NCI-H1092 treated with DMSO at 0.1 percent for 48 hours (cell line): ENCODE results near the gene GALNT18.
A peak's percentile ranks its signal among the peaks of the same experiment; 100 is the strongest.

Experiments used
- DNase-seq: peaks from one replicate; lab custom pipeline; 2025; lab: John Stamatoyannopoulos, UW

GALNT18 gene

GRCh38 chr11:11408436-11409221 is 213.2 kb downstream of the GALNT18 start:
- no peak for DNase-seq

DNA sequence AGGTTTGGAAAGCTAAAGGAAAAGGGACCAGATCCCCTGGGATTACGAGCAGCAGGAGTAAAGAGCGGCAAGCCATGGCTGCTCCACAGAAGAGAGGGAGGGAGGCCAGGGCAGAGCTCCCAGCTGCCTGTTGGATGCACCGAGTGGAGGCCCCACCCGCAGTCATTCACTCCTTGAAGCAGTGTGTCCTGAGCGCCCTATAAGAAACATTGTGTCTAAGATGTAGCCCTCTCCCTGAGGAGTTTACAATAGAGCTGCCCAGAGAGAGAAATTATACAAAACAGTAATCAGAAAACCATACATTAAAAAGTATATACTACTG is 214.1 kb downstream of the GALNT18 start:
- DNase-seq, result peak; percentile 67

GRCh38 chr11:11407065-11407762 is 214.6 kb downstream of the GALNT18 start:
- DNase-seq, result peak; percentile 95

DNA sequence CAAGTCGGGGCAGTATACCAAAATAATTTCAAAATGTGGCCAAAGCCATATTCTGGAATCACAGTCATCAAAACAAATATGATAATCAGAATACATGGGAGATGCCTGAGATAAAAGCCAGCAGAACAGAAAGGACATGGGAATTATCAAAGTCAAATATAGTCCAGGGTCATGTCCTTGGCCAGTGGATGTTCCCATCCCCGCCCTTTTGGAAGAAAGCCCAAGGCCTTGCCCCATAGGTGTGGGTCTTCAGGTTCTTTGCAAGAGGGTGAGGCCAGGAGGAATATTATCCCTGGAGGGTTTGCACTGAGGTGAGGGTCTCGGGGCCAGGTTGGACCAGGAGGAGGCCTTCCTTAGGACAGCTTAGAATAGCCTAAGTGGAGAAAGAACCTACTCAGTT is 215.2 kb downstream of the GALNT18 start:
- DNase-seq, result no peak

- DNase-seq, result peak; percentile 30
These were observed 217.8 kb downstream of the GALNT18 start for GRCh38 chr11:11403763-11404725.

DNA sequence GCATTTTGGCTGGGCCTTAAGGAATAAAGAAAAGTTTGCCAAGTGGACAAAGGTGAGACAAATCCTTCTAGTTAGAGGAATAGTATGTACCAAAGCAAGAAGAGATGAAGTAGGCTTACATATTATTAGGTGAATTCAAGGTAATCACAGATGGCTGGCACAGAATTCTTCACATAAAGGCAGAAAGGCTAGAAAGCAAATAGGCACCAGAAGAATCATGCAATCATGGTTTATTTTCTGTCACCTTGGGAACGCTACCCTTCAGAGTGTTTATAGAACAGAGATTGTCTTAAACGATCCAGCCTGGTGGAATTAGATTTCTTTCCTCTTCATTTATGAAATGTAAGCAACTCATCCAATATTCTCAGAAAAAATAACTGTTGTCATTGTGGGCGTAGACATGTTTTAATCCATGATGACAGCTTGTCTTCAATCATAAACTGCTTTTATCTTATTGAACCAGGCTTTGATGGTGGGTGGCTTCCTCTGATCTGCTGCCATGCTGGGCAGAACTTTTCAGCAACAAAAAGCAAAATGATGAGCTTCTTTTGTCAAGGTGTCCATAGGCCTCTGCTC is 219.8 kb downstream of the GALNT18 start:
- DNase-seq, result no peak

DNA sequence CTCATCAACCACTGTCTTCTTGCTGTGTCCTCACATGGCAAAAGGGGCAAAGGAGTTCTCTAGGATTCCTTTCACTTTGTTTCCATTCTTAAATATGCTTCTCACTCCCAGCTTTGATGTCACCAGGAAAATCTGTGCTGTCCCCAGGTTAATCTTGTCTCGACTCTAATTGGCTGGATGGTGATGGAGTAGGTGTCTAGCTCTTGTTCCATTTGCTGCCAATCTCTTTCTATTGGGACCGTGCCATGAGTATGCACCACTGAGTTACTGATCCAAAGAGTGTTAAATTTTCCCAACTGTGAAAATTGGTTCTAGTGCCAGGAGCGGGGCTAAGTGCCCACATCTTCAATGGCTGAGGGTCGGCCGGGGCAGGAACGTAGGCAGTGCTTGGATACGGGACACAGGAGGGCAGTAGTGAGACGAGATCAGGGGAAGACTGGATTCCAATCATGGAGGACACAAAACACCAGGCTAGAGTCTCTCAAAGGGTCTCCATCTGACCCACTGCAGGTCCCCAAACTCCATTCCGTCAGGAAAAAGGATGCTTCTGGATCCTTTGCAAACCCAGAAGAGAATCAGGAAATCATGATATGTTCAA is 221.1 kb downstream of the GALNT18 start:
- no peak for DNase-seq

- no peak for DNase-seq
These were observed 221.7 kb downstream of the GALNT18 start for GRCh38 chr11:11400121-11400520.

- no peak for DNase-seq
These were observed 224.0 kb downstream of the GALNT18 start for GRCh38 chr11:11397781-11398180.

DNA sequence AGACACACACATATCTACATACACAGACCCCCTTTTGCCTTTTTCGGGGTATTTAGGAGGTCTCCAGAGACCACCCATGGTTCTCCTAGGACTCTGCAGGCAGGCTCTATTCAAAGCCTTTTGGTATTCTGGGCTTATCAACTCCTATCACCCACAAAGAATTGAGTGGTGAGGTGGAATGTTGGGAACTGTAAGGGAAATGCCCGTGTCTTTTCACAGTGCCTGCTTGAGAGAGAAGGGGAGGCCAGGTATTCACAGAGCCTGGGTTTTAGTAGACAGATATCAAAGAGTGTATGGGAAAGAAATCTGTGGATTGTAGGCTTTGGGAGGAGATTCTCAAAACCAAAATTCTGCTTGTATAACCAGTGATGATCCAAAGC is 224.8 kb downstream of the GALNT18 start:
- no peak for DNase-seq

DNA sequence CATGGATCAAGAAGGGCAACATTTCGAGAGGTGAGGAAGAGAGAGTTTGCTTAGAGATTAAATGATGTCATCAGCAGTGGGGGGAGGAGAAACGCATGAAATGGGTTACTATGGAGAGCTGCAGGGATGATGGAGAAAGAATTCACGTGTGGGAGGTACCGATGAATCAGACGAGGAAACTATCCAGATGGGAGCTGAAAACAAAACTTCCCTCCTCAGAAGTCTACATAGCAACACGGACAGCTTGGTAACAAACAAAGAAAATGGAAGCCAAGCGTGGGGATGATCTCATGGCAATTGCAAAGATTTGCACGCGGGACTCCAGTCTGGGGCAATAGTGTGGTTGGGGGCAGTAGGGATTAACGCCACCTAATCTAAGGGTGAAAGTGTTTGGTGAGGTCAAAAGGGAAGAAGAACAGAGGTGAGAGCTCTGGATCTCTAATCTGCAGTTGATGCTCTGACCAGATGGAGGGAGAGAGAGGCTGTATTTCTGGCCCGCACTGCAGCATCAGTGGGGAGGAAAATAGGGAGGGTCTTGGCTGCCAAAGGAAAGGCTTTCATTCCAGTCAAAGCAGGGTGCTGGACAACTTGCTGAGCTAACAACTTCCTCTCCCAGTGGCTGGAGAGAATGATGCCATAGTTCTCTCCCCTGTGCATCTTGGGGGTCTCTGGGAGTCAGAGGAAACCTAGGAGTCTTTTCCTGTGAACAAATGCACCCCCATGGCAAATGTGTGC is 225.3 kb downstream of the GALNT18 start:
- no peak for DNase-seq

DNA sequence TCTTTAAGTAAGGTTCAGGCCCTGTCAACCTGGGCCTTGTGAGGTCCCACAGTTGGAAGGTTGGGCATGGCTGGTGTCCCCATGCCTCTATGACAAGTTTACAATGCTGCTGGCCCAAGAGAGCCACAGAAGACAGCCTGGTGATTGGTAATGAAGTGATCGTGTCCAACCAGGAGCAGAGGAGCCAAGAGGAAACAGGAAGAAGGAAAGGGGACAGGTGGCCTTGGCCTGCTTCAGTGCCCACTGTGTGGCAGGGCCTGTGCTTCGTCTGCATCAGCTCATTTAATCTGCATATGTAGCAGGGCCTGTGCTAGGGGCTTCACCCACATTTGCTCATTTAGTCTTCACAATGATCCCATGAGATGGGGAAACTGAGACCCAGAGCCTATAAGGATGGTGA is 226.7 kb downstream of the GALNT18 start:
- no peak for DNase-seq

GRCh38 chr11:11394241-11394640 is 227.6 kb downstream of the GALNT18 start:
- no peak for DNase-seq

DNA sequence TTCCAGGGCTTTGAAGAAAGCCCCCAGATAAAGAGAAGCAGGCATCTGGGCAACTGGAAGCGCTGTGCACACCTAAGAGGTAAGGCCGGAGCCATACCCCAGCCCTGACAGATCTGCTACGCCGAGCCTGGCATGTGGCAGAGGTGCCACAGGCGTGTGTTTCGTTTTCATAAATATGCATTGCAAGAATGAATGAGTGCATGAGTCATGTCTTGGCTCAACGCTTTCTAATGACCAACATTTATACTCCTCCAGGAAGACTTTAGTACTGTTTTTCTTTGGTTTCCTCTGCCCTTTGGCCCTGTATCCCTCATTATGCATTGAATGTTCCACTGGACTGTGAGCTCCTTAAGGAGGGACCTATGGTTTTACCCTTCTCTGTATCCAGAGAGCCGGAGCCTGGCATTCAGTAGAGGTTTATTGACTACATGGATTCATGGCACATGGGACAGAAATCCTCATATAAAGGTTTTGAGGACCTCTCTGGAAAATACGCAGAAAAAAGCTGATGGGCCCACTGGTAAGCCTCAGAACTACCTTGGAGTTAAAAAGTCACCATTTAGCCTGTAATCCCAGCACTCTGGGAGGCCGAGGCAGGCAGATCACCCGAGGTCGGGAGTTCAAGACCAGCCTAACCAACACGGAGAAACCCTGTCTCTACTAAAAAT is 229.9 kb downstream of the GALNT18 start:
- DNase-seq, result no peak

DNA sequence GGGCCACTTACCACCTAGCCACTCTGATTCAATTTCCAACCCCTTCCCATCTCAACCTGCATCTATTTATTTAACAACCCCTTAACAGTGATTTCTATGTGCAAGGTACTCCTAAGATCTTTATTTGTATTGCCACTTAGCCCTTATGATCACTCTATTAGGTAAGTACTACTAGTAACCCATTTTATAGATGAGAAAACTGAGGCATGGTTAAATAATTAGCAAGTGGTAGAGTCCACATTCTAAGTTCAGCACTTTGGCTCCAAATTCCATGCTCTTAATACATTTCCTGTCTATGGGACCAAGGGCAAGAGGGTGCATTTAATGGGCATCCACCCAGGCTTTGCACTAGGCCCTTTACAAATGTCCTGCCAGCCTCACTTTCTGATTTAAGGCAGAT is 230.6 kb downstream of the GALNT18 start:
- DNase-seq, result no peak

- DNase-seq, result no peak
These were observed 231.6 kb downstream of the GALNT18 start for GRCh38 chr11:11390068-11390771.

DNA sequence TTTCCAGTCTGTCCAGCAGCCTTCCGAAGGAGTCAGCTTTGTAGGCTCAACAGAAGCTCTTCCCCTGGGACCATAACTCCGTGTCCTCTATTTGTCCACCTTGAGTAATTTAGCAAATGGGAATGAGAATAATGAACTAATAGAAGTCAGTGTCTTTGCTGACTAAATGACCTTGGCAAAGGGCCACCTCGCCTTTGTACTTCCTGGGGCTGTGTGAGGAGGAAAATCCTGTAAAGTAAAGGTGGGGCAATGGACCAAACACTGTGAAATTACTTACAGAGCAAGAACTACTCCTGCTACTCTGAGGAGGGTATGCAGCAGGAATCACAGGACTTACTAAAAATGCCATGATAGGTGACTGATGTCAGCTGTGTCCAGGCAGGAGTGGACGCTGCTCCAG is 232.6 kb downstream of the GALNT18 start:
- DNase-seq, result no peak

GRCh38 chr11:11387622-11388305 is 234.0 kb downstream of the GALNT18 start:
- no peak for DNase-seq

GRCh38 chr11:11387207-11387606 is 234.6 kb downstream of the GALNT18 start:
- no peak for DNase-seq
